ENCODE results near the gene GALNT9.

DNA sequence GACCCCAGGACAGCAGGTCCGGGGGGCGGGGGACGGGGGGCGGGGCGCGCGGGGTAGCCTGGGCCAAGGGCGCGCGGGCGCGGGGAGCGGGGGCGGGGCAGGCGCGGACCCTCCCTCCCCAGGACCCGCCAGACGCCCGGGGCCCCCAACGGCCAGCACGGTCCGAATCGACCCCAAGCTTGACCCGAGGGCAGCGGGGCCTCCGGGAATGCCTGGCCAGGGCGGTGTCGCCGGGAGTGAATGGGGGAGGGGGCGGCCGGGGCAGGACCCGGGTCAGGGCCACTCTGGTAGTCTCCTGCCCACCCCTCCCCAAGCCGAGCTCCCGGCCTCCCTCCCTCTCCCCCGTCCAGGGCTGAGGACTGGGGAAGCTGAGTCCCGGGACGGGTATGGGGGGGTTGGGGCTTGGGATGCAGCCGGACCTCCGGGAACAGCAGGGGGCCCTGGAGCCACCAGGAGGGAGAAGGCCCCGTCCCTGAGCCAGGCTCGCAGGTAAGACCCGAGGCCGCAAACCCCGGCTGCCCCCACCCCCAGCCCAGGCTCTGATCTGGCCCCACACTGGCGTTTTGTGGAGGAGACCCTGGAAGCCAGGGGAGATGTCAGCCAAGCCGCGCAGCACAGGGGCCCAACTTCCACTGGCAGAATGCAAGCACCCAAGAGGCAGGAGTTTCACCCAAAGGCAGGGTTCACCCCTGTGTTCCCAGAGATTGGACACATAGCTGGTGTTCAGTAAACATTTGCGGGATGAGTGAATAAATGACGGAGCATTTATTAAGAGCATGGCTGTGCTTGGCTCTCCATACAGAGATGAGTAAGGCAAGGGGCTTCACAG lies 545 bp upstream of the GALNT9 start:
- TF ChIP-seq, protein P1, sequence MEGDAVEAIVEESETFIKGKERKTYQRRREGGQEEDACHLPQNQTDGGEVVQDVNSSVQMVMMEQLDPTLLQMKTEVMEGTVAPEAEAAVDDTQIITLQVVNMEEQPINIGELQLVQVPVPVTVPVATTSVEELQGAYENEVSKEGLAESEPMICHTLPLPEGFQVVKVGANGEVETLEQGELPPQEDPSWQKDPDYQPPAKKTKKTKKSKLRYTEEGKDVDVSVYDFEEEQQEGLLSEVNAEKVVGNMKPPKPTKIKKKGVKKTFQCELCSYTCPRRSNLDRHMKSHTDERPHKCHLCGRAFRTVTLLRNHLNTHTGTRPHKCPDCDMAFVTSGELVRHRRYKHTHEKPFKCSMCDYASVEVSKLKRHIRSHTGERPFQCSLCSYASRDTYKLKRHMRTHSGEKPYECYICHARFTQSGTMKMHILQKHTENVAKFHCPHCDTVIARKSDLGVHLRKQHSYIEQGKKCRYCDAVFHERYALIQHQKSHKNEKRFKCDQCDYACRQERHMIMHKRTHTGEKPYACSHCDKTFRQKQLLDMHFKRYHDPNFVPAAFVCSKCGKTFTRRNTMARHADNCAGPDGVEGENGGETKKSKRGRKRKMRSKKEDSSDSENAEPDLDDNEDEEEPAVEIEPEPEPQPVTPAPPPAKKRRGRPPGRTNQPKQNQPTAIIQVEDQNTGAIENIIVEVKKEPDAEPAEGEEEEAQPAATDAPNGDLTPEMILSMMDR (IDR thresholded peaks at IDR 0.05) = no peak
- TF ChIP-seq, protein P2, sequence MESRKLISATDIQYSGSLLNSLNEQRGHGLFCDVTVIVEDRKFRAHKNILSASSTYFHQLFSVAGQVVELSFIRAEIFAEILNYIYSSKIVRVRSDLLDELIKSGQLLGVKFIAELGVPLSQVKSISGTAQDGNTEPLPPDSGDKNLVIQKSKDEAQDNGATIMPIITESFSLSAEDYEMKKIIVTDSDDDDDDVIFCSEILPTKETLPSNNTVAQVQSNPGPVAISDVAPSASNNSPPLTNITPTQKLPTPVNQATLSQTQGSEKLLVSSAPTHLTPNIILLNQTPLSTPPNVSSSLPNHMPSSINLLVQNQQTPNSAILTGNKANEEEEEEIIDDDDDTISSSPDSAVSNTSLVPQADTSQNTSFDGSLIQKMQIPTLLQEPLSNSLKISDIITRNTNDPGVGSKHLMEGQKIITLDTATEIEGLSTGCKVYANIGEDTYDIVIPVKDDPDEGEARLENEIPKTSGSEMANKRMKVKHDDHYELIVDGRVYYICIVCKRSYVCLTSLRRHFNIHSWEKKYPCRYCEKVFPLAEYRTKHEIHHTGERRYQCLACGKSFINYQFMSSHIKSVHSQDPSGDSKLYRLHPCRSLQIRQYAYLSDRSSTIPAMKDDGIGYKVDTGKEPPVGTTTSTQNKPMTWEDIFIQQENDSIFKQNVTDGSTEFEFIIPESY (IDR thresholded peaks at IDR 0.05; ENCODE audit: borderline replicate concordance, low read depth) = no peak
- no peak for TF ChIP-seq SMC3 (IDR thresholded peaks at IDR 0.05; ENCODE audit: low read depth, low read length)
- no peak for TF ChIP-seq FOXJ3 (CRISPR knock-in tag; IDR thresholded peaks at IDR 0.05)
- no peak for TF ChIP-seq NRF1 (IDR thresholded peaks at IDR 0.05; ENCODE audit: low read depth, low read length)
- no peak for TF ChIP-seq TCF12 (IDR thresholded peaks at IDR 0.05)
- TF ChIP-seq, protein P3, sequence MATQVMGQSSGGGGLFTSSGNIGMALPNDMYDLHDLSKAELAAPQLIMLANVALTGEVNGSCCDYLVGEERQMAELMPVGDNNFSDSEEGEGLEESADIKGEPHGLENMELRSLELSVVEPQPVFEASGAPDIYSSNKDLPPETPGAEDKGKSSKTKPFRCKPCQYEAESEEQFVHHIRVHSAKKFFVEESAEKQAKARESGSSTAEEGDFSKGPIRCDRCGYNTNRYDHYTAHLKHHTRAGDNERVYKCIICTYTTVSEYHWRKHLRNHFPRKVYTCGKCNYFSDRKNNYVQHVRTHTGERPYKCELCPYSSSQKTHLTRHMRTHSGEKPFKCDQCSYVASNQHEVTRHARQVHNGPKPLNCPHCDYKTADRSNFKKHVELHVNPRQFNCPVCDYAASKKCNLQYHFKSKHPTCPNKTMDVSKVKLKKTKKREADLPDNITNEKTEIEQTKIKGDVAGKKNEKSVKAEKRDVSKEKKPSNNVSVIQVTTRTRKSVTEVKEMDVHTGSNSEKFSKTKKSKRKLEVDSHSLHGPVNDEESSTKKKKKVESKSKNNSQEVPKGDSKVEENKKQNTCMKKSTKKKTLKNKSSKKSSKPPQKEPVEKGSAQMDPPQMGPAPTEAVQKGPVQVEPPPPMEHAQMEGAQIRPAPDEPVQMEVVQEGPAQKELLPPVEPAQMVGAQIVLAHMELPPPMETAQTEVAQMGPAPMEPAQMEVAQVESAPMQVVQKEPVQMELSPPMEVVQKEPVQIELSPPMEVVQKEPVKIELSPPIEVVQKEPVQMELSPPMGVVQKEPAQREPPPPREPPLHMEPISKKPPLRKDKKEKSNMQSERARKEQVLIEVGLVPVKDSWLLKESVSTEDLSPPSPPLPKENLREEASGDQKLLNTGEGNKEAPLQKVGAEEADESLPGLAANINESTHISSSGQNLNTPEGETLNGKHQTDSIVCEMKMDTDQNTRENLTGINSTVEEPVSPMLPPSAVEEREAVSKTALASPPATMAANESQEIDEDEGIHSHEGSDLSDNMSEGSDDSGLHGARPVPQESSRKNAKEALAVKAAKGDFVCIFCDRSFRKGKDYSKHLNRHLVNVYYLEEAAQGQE (IDR thresholded peaks at IDR 0.05; ENCODE audit: low read depth, low read length) = no peak

Measured in SK-N-SH (cell line).